Measurements from ENCODE around the gene SEPTIN7.

Gene SEPTIN7

DNA sequence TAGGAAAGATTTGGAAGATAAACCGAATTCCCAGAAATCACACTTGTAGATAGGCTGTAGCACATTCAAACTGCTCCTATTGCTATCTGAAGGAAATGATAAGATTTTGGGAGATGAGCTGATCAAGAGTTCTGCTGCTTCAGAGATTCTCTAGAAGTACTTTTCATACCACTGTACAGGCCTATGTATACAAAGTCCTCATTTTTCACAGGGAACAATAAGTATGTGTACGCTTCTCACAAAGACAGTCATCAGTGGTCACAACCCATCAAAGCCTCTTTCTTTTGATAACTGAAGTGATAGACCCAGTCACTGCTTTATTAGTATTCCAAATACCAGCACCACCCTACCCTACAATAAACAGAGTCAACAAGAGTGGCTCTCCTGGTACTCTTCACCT is 15.6 kb upstream of the SEPTIN7 start:
- no peak for DNase-seq (ENCODE audit: extremely low read depth in 1 of 2, low read depth in 1 of 2)

DNA sequence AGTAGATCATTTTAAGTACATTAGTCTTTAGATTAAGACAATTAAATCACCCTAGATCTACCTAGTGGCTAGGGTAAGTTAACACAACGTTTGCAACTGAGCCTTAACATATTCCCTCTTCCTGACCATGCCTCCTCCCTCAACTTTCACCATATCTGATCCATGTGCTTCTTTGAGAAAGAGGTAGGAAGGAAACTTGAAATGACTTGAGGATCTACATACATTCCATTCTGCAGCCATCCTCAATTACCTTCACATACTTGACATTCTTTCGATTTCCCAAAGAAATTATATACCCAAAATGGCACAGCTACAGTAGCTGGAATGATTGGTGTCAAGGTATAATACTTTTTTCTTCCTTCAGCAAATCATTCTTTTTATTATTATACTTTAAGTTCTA is 12.9 kb upstream of the SEPTIN7 start:
- DNase-seq (ENCODE audit: extremely low read depth in 1 of 2, low read depth in 1 of 2) = no peak

DNA sequence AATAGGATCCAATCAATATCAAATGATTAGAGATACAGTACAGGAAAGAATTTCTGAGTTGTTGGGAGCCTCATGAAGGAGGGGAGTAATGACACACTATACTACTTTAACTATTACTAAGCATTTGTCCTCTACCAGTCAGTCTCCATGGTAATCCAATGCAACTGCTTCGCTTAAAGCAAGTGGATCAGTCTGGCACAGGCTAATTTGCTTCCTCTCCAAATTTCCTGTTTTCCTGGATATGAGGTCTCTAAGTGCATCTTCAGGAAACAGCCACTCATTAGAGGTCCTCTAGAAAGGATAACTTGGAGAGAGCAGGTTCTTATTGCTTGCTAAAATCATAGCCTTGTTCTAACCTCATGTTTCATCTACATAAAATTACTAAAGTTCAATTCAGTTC is 8.4 kb upstream of the SEPTIN7 start:
- no peak for DNase-seq (ENCODE audit: extremely low read depth in 1 of 2, low read depth in 1 of 2)

DNA sequence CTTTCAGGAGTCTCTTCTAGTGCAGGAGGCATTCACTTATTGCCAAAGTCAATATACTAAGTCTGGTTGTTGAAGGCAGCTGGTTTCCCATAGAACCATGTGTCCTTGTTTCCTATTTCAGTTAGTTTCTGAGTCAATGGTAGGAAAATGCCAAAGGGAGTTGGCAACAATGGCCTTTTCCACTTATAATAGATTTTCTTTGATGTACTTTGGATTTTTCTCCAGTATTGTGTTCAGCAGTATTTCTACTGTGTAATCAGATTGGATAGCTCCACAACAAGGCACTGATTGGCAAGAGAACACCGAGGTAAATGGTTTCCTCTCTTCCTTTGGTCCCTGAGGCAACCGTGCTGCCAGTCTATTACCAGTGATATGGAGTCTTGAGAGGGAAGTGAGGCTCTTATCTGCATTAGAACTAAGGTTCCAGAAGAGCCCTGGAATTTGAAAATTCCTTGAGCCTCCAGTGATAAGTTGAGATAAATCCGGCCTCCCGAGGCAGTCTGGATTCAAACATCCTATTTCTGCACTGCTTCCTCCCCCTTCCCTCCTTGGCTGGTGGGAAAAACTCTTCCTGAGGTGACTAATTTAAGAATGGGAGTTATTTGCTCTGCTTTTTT is 7.9 kb upstream of the SEPTIN7 start:
- no peak for DNase-seq (ENCODE audit: extremely low read depth in 1 of 2, low read depth in 1 of 2)

DNA sequence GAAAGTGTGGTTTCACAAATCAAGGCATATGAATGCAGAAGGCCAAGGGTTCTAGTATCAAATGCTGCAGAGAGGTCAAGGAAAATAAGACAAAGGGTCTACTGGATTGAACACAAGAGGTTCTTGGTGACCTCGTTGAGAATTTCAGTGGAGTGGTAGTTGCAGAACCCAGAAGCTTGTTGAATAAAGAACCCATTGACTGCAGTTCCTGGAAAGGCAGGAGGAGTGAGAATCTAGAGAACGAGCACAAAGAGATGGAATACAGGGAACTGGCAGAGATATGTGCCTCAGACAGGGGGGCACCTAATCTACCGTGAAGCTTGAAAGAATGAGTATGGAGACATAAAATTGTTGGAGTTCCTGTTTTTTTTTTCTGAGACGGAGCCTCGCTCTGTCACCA is 3.5 kb upstream of the SEPTIN7 start:
- no peak for DNase-seq (ENCODE audit: extremely low read depth in 1 of 2, low read depth in 1 of 2)

DNA sequence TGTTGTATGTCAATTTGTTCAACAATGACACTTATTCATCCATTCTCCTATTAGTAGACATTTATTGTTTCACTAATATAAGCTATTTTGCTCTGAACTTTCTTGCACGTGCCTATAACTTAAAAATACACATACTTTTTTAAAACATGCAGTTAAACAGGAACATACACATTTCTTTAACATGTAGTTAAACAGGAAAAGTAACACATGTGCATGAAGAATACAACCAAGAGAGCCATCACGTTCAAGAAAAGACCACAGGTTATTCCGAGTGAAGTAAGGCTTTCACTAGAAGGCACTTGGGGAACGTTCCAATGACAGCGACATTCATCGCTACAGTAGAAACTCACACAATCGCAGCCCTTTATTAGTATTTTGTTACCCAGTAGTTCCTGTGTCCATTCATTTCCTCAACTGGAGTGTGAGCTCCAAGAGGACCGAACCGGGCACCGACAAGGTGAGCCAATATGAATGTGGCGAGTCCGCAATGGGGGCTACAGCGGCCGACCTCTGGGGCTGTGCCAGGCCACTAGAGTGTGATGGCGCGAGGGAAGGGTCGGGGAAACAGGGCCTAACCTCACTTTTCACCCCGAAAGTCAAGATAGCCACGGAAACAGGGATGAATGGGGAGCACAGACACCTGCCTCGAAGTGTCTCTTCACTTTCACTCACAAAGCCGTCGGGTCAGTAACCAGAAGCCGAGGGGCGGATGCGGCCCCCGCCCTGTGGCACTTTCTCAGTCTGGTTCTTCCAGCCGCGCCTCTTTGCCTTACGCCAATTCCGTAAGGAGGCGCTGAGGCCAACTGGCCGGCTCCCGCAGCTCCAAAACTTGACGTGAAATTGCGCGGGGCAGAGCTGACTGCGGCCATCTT is 775 bp upstream of the SEPTIN7 start:
- DNase-seq (ENCODE audit: extremely low read depth in 1 of 2, low read depth in 1 of 2) = peak; percentile 65 to 71

DNA sequence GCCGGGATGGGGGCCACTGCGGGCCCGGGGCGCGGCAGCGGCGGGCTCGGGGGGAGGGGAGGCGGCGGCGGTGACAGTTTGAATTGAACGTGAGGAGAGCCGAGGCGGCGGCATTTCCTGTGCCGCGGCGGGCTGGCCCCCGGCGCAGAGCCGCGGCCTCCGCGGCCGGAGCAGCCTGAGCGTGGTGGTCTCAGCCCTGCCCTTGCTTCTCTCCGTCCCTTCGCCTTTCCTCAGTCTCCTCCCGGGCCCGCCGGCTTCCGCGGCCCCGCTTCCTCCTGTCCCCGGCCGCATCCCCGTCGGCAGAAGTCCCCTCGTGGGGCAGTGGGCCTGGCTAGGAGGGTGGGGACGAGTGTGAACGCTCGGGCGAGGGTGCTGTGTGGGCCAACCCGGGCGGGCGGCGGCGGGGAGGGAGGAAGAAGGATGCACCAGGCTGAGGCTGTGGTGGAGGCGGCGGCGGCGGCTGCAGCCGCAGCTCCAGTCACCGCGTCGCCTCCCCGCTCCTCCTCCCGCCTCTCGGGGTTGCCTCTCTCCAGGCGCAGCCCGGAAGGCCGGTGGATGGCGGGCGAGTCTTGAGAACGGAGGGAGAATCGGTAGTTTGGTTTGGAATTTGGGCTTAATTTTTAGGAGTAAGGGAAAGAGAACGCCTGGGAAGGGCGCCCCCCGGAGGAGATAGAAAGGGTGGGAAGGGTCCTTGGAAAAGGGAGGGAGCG is 690 bp downstream of the SEPTIN7 start:
- DNase-seq (ENCODE audit: extremely low read depth in 1 of 2, low read depth in 1 of 2) = peak; percentile 56 to 61

DNA sequence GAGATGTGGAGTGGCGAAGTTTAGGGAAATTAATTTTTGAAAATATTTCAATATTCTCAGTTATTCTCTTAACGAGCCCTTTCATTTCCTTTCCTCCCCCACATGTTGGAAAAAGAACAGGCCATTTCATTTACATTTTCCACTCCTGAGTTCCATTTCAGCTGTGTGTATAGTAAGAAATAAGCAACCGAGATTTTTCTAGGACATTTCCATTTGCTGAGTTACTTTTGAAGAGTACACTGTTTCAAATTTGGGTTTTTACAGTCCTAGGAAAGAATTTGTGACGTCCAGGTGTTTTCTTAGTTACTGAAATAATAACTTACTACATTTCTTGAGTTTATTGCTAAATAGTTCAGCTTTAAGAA is 1.2 kb downstream of the SEPTIN7 start:
- DNase-seq (ENCODE audit: extremely low read depth in 1 of 2, low read depth in 1 of 2) = no peak

DNA sequence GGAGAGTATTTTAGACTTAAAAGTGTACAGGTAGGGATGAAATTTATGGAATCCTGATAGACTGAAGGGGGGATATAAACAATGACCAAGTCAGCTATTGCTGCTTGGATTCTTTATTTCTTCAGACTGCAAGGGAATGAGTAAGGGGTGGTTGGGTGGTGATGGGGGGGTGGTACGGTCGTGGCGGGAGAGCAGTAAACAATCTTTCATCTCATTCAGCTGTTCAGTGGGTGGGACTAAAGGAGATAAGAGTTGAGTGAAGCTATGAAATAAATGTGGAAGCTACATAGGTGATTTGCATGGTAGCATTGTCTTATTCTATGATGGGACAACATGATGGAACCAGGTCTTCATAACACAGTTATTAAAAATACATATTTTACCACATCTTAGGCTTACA is 1.8 kb downstream of the SEPTIN7 start:
- DNase-seq (ENCODE audit: extremely low read depth in 1 of 2, low read depth in 1 of 2) = no peak

DNA sequence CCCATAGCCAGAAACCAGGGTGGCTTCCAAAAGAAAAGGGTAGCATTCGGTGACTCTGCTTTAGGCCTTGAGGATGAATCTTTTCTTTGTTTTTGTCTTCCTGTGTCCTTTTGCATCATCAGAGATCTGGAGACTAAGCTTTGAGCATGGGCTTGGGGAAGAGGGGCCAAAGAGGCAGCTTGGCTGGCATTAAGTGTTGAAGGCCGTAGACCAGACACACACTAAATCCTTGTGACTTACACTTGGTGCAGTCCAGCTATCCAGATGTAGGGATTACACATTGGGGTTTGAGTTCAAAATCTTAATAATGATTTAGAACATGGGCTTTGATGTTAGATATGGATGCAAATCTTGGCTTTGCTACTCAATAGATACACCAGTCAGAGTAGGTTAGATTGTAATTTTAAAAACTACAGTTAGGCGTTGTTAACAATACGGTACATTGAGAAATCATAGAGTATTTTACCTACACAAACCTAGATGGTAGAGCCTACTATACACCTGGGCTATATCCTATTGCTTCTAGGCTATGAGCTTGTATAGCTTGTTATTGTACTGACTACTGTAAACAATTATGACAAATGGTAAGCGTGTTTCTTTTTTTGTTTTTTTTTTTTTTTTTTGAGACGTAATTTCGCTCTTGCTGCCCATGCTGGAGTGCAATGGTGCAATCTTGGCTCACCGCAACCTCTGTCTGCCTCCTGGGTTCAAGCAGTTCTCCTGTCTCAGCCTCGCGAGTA is 3.5 kb downstream of the SEPTIN7 start:
- no peak for DNase-seq (ENCODE audit: extremely low read depth in 1 of 2, low read depth in 1 of 2)

DNA sequence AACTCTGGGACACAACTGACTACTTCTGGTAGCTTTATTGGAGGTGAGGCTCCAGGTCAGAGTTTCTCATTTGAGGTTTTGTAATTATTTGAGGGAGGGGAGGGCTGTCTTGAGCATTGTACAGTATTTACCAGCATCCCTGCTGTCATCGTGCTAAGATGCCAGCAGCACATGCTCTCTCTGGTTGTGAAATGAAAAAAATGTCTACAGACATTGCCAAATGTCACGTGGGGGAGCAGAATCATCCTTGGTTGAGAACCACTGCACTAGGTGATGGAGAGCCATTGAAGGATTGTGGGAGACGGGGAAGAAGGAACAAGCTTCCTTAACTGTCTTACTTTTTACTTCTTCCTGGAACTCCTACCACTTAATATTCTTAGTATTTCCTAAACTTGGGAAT is 5.0 kb downstream of the SEPTIN7 start:
- no peak for DNase-seq (ENCODE audit: extremely low read depth in 1 of 2, low read depth in 1 of 2)

DNA sequence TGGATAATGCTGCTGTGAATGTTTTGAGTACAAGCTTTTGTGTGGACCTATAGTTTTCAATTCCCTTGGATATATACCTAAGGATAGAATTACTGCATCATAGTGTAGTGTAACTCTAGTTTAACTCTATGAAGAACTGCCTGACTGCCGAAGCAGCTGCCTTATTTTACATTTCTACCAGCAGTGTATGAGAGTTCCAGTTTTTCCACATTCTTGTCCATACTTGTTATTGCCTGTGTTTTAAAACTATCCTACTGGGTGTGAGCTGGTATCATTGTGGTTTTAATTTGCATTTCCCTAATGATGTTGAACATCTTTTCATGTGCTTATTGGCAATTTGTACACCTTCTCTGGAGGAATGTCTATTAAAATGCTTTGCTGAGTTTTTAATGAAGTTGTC is 15.7 kb downstream of the SEPTIN7 start:
- no peak for DNase-seq (ENCODE audit: extremely low read depth in 1 of 2, low read depth in 1 of 2)

DNA sequence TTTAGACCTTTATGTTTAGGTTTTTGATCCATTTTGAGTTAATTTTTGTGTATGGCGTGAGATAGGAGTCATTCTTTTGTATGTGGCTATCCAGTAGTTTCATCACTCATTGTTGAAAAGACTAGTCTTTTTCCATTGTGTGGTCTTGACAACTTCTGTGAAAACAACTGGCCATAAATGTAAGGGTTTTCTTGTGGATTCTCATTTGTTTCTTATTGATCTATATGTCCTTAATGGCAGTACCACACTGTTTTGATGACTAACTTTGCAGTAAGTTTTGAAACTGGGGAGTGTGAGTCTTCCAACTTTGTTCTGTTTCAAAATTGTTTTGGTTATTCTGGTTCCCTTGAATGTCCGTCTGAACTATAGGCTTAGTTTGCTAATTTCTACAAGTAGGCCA is 16.3 kb downstream of the SEPTIN7 start:
- DNase-seq (ENCODE audit: extremely low read depth in 1 of 2, low read depth in 1 of 2) = no peak

DNA sequence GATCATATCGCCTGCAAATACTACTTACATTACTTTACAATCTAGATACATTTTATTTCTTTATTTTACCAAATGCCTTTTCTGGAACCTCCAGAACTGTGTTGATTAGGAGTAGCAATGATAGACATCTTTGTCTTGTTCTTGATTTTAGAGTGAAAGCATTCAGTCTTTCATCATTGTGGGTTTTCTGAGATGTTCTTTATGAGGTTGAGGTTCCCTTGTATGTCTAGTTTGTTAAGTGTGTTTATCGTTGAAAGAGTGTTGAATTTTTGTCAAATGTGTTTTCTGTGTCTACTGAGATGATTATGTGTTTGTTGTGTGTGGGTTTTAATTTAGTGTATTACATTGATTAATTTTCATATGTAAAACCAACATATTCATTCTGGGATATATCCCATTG is 17.1 kb downstream of the SEPTIN7 start:
- DNase-seq (ENCODE audit: extremely low read depth in 1 of 2, low read depth in 1 of 2) = no peak

DNA sequence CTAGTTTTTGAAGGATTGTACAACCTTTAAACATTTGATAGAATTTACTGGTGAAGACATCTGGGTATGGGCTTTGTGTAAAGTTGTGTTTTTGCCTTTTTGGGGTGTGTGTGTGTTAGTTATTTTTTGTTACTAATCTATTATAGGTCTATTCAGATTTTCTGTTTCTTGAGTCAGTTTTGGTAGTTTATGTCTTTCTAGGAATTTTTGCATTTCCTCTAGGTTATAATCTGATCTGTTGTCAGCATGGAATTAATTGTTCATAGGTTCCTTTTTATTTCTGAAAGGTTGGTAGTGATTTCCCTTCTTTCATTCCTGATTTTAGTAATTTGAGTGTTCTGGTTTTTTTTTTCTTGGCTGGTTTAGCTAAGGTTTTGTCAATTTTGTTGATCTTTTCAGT is 17.7 kb downstream of the SEPTIN7 start:
- no peak for DNase-seq (ENCODE audit: extremely low read depth in 1 of 2, low read depth in 1 of 2)

DNA sequence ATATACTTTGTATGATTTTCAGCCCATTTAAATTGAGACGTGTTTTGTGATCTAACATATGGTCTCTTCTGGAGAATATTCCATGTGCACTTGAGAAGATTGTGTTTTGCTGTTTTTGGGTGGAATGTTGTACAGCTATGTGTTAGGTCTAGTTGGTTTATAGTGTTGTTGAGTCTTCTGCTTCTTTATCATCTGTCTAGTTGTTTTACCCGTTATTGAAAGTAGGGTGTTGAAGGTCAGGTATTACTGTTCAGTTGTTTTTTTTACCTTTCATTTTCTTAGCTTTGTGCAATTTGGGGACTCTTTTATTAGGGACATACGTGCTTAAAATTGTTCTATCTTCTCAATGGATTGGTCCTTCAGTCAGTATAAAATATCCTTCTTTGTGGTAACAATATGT is 18.5 kb downstream of the SEPTIN7 start:
- DNase-seq (ENCODE audit: extremely low read depth in 1 of 2, low read depth in 1 of 2) = no peak

DNA sequence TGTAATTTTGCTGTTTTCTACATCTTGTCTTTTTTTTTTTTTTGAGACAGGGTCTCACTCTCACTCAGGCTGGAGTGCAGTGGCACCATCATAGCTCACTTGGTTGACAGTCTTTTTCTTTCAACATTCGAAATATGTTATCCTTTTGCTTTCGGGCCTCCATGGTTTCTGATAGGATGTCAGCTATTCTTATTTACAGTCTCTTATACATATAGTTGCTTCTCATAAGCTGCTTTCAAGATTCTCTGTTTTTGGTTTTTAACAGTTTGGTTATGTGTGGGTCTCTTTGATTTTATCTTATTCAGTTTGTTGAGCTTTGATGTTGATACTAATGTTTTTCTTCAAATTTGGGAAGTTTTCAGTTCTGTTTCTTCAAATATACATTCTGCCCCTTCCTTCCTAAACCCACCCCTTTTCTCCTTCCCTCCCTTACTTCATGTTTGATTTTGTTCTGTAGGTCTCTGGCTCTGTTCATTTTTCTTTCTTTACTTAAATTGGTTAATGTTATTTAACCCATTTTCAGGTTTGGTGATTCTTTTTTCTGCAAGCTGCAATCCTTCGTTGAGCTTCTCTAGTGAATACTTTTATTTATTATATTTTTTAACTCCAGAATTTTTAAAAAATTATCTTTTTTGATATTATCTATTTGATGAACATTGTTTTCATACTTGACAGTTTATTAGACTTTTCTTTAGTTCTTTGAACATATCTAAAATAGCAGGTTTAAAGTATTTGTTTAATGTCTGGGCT is 19.3 kb downstream of the SEPTIN7 start:
- DNase-seq (ENCODE audit: extremely low read depth in 1 of 2, low read depth in 1 of 2) = no peak

DNA sequence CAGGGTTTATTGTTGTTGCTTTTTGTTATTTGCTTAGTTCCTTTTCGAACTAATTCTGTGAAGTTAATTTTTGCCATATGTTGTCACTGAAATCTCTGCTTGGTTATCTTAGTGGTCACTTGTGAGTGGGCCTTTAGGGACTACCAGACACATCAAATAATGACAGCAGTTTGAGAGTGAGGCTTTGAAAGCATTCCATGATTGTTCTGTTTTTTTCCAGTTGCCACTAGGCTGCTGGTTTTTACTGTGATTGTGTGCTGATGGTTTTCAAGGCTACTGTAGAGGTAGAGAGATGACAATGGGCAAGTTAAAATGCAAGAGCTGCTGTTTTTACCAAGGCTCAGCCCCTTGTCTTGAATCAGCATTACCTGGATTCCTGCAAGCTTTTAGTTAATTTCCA is 20.0 kb downstream of the SEPTIN7 start:
- no peak for DNase-seq (ENCODE audit: extremely low read depth in 1 of 2, low read depth in 1 of 2)

DNA sequence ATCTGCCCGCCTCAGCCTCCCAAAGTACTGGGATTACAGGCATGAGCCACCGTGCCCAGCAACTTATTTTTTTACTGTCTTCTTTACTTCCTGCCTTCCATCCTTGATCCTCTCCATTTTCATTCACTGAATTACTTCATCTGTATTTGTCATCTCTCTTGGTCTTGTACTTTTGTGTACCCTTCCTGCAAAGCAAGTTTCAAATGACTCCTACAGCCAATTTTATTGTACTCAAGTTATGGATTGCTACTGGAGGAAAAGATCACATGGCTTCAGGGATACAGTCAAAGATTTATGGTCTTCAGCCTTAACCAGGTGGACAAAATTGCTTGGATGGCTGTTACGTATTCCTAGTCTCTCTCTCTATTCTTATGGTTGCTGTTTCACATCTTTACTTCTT is 22.6 kb downstream of the SEPTIN7 start:
- DNase-seq (ENCODE audit: extremely low read depth in 1 of 2, low read depth in 1 of 2) = no peak

DNA sequence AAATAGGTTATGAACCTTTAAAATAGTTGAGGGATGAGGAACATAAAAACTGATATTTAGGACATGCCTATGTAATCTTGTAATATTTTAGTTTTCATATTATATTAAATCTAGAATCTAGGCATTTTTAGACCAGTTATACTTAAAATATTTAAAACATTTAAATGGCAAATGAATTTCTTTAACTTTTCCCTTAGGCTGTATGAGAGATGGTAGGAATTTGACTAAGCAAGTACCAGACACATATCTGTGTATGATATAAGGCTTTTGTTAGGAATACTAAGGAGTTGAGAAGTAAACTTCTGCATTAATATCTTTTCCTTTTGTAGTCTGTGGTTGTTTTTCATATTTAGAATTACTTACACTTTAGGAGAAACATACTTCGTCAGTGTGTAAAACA is 25.1 kb downstream of the SEPTIN7 start:
- no peak for DNase-seq (ENCODE audit: extremely low read depth in 1 of 2, low read depth in 1 of 2)

DNA sequence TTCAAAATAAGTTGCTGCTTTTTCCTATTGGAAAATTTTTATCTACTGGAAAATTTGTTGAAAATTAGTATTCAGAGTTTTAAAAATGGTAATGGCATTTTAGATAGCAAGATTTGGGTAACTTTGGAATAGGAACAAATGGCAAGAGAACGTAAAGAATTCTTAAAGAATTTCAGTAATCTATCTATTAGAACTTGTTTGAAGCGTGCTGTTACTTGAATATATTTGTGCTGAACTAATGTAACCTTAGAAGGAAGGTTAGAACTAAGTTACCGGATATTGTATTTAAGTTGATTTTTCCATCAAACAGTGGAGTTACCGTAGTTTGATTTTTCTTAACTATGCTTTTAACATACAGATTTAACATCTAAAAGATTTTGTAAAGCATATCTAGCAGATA is 25.9 kb downstream of the SEPTIN7 start:
- no peak for DNase-seq (ENCODE audit: extremely low read depth in 1 of 2, low read depth in 1 of 2)
